ENCODE measurements around the gene EEF1A2.

DNA sequence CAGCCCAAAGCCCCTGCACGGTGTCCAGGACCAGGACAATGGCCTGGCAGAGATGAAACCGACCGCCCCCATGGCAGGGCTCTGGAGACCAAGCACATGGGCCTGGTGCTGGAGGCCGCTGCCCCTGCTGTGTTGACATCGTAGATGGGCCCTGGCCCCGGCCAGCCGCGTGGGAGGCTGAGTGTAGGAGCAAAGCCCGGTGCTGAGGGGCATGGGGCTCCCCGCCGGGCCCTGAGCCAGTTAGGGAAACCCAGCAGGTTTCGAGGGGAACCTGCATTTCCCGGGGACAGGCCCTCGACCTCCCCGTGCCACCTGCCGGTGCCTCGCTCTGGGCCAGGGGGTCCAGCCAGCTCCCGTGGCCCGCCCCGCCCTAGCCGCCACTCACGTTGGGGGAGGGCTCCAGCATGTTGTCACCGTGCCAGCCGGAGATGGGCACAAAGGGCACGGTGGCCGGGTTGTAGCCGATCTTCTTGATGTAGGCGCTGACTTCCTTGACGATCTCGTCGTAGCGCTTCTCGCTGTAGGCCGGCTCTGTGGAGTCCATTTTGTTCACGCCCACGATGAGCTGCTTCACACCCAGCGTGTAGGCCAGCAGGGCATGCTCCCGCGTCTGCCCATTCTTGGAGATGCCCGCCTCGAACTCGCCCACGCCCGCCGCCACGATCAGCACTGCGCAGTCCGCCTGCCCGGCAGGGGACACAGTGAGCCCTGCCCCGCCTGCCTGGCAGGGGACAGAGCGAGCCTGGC, 4.3 kb downstream of the EEF1A2 start:
- TF ChIP-seq, protein P1, sequence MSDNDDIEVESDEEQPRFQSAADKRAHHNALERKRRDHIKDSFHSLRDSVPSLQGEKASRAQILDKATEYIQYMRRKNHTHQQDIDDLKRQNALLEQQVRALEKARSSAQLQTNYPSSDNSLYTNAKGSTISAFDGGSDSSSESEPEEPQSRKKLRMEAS (IDR thresholded peaks at IDR 0.05), result no peak
- TF ChIP-seq, protein P2, sequence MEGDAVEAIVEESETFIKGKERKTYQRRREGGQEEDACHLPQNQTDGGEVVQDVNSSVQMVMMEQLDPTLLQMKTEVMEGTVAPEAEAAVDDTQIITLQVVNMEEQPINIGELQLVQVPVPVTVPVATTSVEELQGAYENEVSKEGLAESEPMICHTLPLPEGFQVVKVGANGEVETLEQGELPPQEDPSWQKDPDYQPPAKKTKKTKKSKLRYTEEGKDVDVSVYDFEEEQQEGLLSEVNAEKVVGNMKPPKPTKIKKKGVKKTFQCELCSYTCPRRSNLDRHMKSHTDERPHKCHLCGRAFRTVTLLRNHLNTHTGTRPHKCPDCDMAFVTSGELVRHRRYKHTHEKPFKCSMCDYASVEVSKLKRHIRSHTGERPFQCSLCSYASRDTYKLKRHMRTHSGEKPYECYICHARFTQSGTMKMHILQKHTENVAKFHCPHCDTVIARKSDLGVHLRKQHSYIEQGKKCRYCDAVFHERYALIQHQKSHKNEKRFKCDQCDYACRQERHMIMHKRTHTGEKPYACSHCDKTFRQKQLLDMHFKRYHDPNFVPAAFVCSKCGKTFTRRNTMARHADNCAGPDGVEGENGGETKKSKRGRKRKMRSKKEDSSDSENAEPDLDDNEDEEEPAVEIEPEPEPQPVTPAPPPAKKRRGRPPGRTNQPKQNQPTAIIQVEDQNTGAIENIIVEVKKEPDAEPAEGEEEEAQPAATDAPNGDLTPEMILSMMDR (IDR thresholded peaks at IDR 0.05; ENCODE audit: low read depth, low read length, missing input control), result no peak
- TF ChIP-seq SP1 (IDR thresholded peaks at IDR 0.05), result no peak
- TF ChIP-seq, protein P3, sequence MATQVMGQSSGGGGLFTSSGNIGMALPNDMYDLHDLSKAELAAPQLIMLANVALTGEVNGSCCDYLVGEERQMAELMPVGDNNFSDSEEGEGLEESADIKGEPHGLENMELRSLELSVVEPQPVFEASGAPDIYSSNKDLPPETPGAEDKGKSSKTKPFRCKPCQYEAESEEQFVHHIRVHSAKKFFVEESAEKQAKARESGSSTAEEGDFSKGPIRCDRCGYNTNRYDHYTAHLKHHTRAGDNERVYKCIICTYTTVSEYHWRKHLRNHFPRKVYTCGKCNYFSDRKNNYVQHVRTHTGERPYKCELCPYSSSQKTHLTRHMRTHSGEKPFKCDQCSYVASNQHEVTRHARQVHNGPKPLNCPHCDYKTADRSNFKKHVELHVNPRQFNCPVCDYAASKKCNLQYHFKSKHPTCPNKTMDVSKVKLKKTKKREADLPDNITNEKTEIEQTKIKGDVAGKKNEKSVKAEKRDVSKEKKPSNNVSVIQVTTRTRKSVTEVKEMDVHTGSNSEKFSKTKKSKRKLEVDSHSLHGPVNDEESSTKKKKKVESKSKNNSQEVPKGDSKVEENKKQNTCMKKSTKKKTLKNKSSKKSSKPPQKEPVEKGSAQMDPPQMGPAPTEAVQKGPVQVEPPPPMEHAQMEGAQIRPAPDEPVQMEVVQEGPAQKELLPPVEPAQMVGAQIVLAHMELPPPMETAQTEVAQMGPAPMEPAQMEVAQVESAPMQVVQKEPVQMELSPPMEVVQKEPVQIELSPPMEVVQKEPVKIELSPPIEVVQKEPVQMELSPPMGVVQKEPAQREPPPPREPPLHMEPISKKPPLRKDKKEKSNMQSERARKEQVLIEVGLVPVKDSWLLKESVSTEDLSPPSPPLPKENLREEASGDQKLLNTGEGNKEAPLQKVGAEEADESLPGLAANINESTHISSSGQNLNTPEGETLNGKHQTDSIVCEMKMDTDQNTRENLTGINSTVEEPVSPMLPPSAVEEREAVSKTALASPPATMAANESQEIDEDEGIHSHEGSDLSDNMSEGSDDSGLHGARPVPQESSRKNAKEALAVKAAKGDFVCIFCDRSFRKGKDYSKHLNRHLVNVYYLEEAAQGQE (IDR thresholded peaks at IDR 0.05), result no peak
- no peak for TF ChIP-seq NR2F2 (IDR thresholded peaks at IDR 0.05)
- TF ChIP-seq TAF1 (conservative IDR thresholded peaks at IDR 0.05), result no peak
- TF ChIP-seq RAD21 (IDR thresholded peaks at IDR 0.05), result no peak
- TF ChIP-seq, protein P4, sequence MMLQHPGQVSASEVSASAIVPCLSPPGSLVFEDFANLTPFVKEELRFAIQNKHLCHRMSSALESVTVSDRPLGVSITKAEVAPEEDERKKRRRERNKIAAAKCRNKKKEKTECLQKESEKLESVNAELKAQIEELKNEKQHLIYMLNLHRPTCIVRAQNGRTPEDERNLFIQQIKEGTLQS (IDR thresholded peaks at IDR 0.05), result no peak
- TF ChIP-seq HNF4A (conservative IDR thresholded peaks at IDR 0.05), result no peak
- no peak for TF ChIP-seq RXRA (IDR thresholded peaks at IDR 0.05)
- no peak for TF ChIP-seq EGR1 (IDR thresholded peaks at IDR 0.05; ENCODE audit: low read depth in 2 of 2)
- TF ChIP-seq FOXA1 (IDR thresholded peaks at IDR 0.05), result no peak
- TF ChIP-seq JUND (IDR thresholded peaks at IDR 0.05), result no peak
- no peak for TF ChIP-seq HNF4G (IDR thresholded peaks at IDR 0.05)
